GM12878 (cell line): ENCODE measurements around the gene NOSTRIN. TPM values are rescaled to one million over a fixed set of nuclear protein-coding genes. Genes with fewer than 3 reads are reported as not detected.

Experiments used
- ATAC-seq: fragments of 200-7000 bp; cut with Tn5 transposase; 3 replicates; pipeline ENCODE4 v1.9.1; 2020; ENCODE audit warnings: mild to moderate bottlenecking, moderate library complexity
- BruUV-seq: library from RNA; stranded (reverse); fragments of 400-500 nt; replicated peaks from 2 replicates; lab custom pipeline; 2021; lab: Mats Ljungman, UMichigan
- CTCF ChIA-PET: fragments of 300-600 bp; sonication (Branson Sonifier 250); formaldehyde crosslinking; extraction: SDS; loops from one replicate; lab custom pipeline; 2021; ENCODE audit warnings: inconsistent platforms; lab: Yijun Ruan, JAX
- POLR2A ChIA-PET: fragments of 350-600 bp; formaldehyde crosslinking; extraction: SDS; loops from one replicate; lab custom pipeline; 2021; ENCODE audit warnings: inconsistent platforms; lab: Charles Lee
- RAD21 ChIA-PET: fragments of 300-600 bp; sonication (Branson Sonifier 250); formaldehyde crosslinking; loops from one replicate; lab custom pipeline; 2023; ENCODE audit warnings: antibody characterized with exemption; ENCODE audit not compliant: unreplicated experiment; lab: Charles Lee
- SMC1A ChIA-PET: fragments of 300-600 bp; sonication (Branson Sonifier 250); formaldehyde crosslinking; loops from one replicate; lab custom pipeline; 2023; ENCODE audit not compliant: unreplicated experiment, uncharacterized antibody; lab: Charles Lee
- DNase-seq: peaks from one replicate; pipeline ENCODE4 v3.0.0-alpha.2; 2011; ENCODE audit warnings: low read depth, low spot score
- FAIRE-seq: peaks from 3 replicates; lab custom pipeline; 2011; peaks lifted over from hg19 to GRCh38; lab: Jason Lieb, UNC
- H2AFZ ChIP-seq: 2 replicates; pipeline ENCODE4 v1.6.0; 2011; ENCODE audit warnings: low read depth, low read length, control low read depth; ENCODE audit not compliant: control insufficient read depth
- H3K27ac ChIP-seq: 2 replicates; pipeline ENCODE4 v1.5.1; 2011; ENCODE audit warnings: control low read depth; ENCODE audit not compliant: control insufficient read depth, insufficient read depth
- H3K27me3 ChIP-seq, 2 experiments: replicated peaks in 1 of 2; 2 replicates each; pipeline versions ENCODE4 v1.6.0 to v1.6.1; 2011; ENCODE audit warnings: low read length in 1 of 2; ENCODE audit not compliant: control insufficient read depth in 2 of 2, insufficient read depth in 2 of 2
- H3K36me3 ChIP-seq, 2 experiments: 2 replicates each; pipeline ENCODE4 v1.5.1; 2011; ENCODE audit warnings: low read length in 1 of 2; ENCODE audit not compliant: control insufficient read depth in 2 of 2, insufficient read depth in 2 of 2
- H3K4me1 ChIP-seq: 2 replicates; pipeline ENCODE4 v1.6.1; 2011; ENCODE audit warnings: mild to moderate bottlenecking, low read length, moderate library complexity, mixed read lengths; ENCODE audit not compliant: control insufficient read depth, insufficient read depth
- H3K4me2 ChIP-seq: 2 replicates; pipeline ENCODE4 v1.6.0; 2011; ENCODE audit warnings: control low read depth; ENCODE audit not compliant: control insufficient read depth, insufficient read depth
- H3K4me3 ChIP-seq: fragments of 200-600 bp; sonication (generic); 2 replicates; pipeline ENCODE4 v1.5.1; 2016
- H3K79me2 ChIP-seq: 2 replicates; pipeline ENCODE4 v1.6.0; 2011; ENCODE audit warnings: low read length; ENCODE audit not compliant: control insufficient read depth, insufficient read depth
- H3K9ac ChIP-seq: 2 replicates; pipeline ENCODE4 v1.8.0; 2011; ENCODE audit warnings: low read length, control low read depth, mixed read lengths; ENCODE audit not compliant: control insufficient read depth, insufficient read depth
- H3K9me3 ChIP-seq: replicated peaks from 3 replicates; pipeline ENCODE4 v1.5.1; 2011; ENCODE audit warnings: mild to moderate bottlenecking, low read length; ENCODE audit not compliant: control insufficient read depth, insufficient read depth
- H4K20me1 ChIP-seq: 2 replicates; pipeline ENCODE4 v1.6.0; 2011; ENCODE audit not compliant: control insufficient read depth, insufficient read depth
- ASH2L ChIP-seq: fragments of 300-600, 200-600 bp; sonication (generic); IDR thresholded peaks from 2 replicates; pipeline ENCODE4 v1.6.1; 2017; ENCODE audit warnings: low read depth, mild to moderate bottlenecking, borderline replicate concordance
- FOS ChIP-seq: IDR thresholded peaks from 3 replicates; pipeline ENCODE4 v1.6.1; 2011; ENCODE audit warnings: borderline replicate concordance; ENCODE audit not compliant: insufficient read length; ENCODE audit errors: extremely low read depth
- MTA3 ChIP-seq: IDR thresholded peaks from 2 replicates; pipeline ENCODE4 v1.6.1; 2012; ENCODE audit warnings: low read length, inconsistent platforms, borderline replicate concordance
- NFYB ChIP-seq: IDR thresholded peaks from 2 replicates; pipeline ENCODE4 v1.6.1; 2011; ENCODE audit warnings: low read depth, mild to moderate bottlenecking, low read length, improper control_type of control experiment, moderate library complexity; ENCODE audit not compliant: insufficient read depth
- NR2F1 ChIP-seq: fragments of 450-650 bp; conservative IDR thresholded peaks from 2 replicates; pipeline ENCODE4 v1.6.1; 2017; ENCODE audit warnings: mild to moderate bottlenecking
- RELA ChIP-seq: fragments of 450-650 bp; IDR thresholded peaks from 2 replicates; pipeline ENCODE4 v1.8.0; 2014; ENCODE audit warnings: borderline replicate concordance; ENCODE audit not compliant: partially characterized antibody
- SUPT20H ChIP-seq: IDR thresholded peaks from 2 replicates; pipeline ENCODE4 v1.6.1; 2011; ENCODE audit warnings: low read depth, mild to moderate bottlenecking, low read length, moderate library complexity, borderline replicate concordance; ENCODE audit not compliant: control insufficient read depth
- TARDBP ChIP-seq: IDR thresholded peaks from 2 replicates; pipeline ENCODE4 v1.6.1; 2016; ENCODE audit warnings: borderline replicate concordance
- WGBS: methylation state at CpG from one replicate; pipeline ENCODE4 v1.1.6; 2016; ENCODE audit warnings: low lambda C conversion rate; ENCODE audit not compliant: insufficient replicate concordance, insufficient coverage; ENCODE audit errors: missing lambda C conversion rate; 5-methylcytosine and 5-hydroxymethylcytosine counted together
- in situ Hi-C: fragments of 300-500 bp; cut with MboI; formaldehyde crosslinking; loops from 9 replicates; pipeline ENCODE4 v1.14.3; 2018; ENCODE audit warnings: mixed read lengths
- intact Hi-C: fragments of 100-400 bp; cut with micrococcal nuclease; formaldehyde crosslinking; loops from one replicate; pipeline ENCODE4 v1.14.2; 2022; ENCODE audit not compliant: unreplicated experiment
- polyA plus RNA-seq, 11 experiments: library from polyadenylated mRNA; depleted of rRNA in 4 of 11; unstranded in 6 of 11; stranded (reverse) in 5 of 11; fragments of >200 nt; fragmentation: Nextera tagmentation in 4 of 11; fragmentation: Illumina TruSeq in 1 of 11; extraction: Ambion mirVana in 4 of 11; extraction: Trizol in 1 of 11; gene quantifications; 1 replicate in 1 of 11; 2 replicates in 10 of 11; pipeline versions ENCODE4 v1.2.1 to v1.2.3, GENCODE V29; 2011 to 2016; ENCODE audit warnings: inconsistent platforms in 2 of 11, missing spikeins in 2 of 11, low read depth in 1 of 11
- total RNA-seq, 4 experiments: library from RNA; depleted of rRNA in 3 of 4; stranded (reverse); fragments of >200 nt in 3 of 4; fragmentation: Illumina TruSeq in 1 of 4; extraction: Trizol in 1 of 4; gene quantifications; 2 replicates each; pipeline versions ENCODE4 v1.2.1 to v1.2.3, GENCODE V29; 2013 to 2021

NOSTRIN gene
- total and polyA plus RNA-seq, 10 of the 15 experiments (the other 5 are each of a cell fraction or from before 2014, with no cell fraction given): 0.13 to 0.42 (median 0.37) TPM; not detected in 5

GRCh38 chr2:168770796-168771195 is 31.6 kb upstream of the NOSTRIN start:
- ChIA-PET POLR2A (no interaction called here), SMC1A (no interaction called here), CTCF (interaction anchor here (1.0 to 1.3 kb wide), 2 partner anchors 74 to 152 kb away, joined by 3 read pairs; no protein-coding TSS in a partner anchor), RAD21 (no interaction called here)
- no peak overlapping the region for H3K9ac ChIP-seq
- H2AFZ ChIP-seq: no peak overlapping the region
- no peak for DNase-seq
- no peak for ATAC-seq
- no peaks in the 10 kb centered on the region for H3K27me3 ChIP-seq
- H3K9me3 ChIP-seq: no peaks in the 10 kb centered on the region
- no peak for FAIRE-seq
- TF ChIP-seq FOS (no peak), NR2F1 (no peak), NFYB (no peak), MTA3 (no peak), SUPT20H (no peak), RELA (no peak), ASH2L (no peak), TARDBP (no peak)
- intact Hi-C loops (no loop called here), in situ Hi-C loops (no loop called here)
- H4K20me1 ChIP-seq: no peaks in the 10 kb centered on the region
- WGBS: 94% methylated on average over 2 of the region's 2 CpGs
- no peaks in the 10 kb centered on the region for H3K79me2 ChIP-seq
- H3K27ac ChIP-seq: no peak overlapping the region
- no TSS peak for BruUV-seq
- no peak overlapping the region for H3K4me2 ChIP-seq
- no peak overlapping the region for H3K4me3 ChIP-seq
- H3K4me1 ChIP-seq: no peaks in the 10 kb centered on the region
- H3K36me3 ChIP-seq: peaks cover 0 to 7% of the 10 kb centered on the region in 2 experiments; a peak in 2 of 4 replicates
